GM23338 (cell line): ENCODE data around the gene SLC35F6. TPM values are rescaled to one million over a fixed set of nuclear protein-coding genes. Genes with fewer than 3 reads are reported as not detected.
"Not testable (repeated sequence)": the region's sequence is repeated elsewhere in the genome, so short reads cannot be mapped to it uniquely, and the experiment has no call there.

ENCODE experiments used
- ATAC-seq: fragments of 200-7000 bp; cut with Tn5 transposase; 3 replicates; pipeline ENCODE4 v1.9.1; 2020
- DNase-seq: peaks from one replicate; pipeline ENCODE4 v3.0.0-alpha.2; 2015; ENCODE audit warnings: low spot score
- H2AFZ ChIP-seq: fragments of 200-600 bp; sonication (generic); 2 replicates; pipeline ENCODE4 v1.8.0; 2016; ENCODE audit warnings: antibody characterized with exemption, mild to moderate bottlenecking, moderate library complexity
- H3F3A ChIP-seq: fragments of 200-600 bp; sonication (generic); replicated peaks from 2 replicates; pipeline ENCODE4 v1.8.0; 2017; ENCODE audit warnings: antibody characterized with exemption, mixed run types, low read depth
- H3K27ac ChIP-seq: fragments of 200-600 bp; sonication (generic); 2 replicates; pipeline ENCODE4 v1.6.1; 2016; ENCODE audit warnings: low read depth
- H3K27me3 ChIP-seq: fragments of 200-600 bp; sonication (generic); 2 replicates; pipeline ENCODE4 v1.8.0; 2016; ENCODE audit warnings: mild to moderate bottlenecking, mixed run types, moderate library complexity; ENCODE audit not compliant: insufficient read depth
- H3K36me3 ChIP-seq: fragments of 200-600 bp; sonication (generic); 2 replicates; pipeline ENCODE4 v1.8.0; 2016; ENCODE audit warnings: mild to moderate bottlenecking; ENCODE audit not compliant: insufficient read depth
- H3K4me1 ChIP-seq: fragments of 200-600 bp; sonication (generic); 2 replicates; pipeline ENCODE4 v1.8.0; 2016; ENCODE audit warnings: mild to moderate bottlenecking, moderate library complexity; ENCODE audit not compliant: insufficient read depth
- H3K4me2 ChIP-seq: fragments of 200-600 bp; sonication (generic); 2 replicates; pipeline ENCODE4 v1.7.1; 2017; ENCODE audit warnings: mixed run types
- H3K4me3 ChIP-seq: fragments of 200-600 bp; sonication (generic); 2 replicates; pipeline ENCODE4 v1.6.1; 2016; ENCODE audit warnings: mixed run types
- H3K79me2 ChIP-seq: fragments of 200-600 bp; sonication (generic); replicated peaks from 2 replicates; pipeline ENCODE4 v1.8.0; 2017; ENCODE audit warnings: mild to moderate bottlenecking; ENCODE audit not compliant: insufficient read depth
- H3K9me2 ChIP-seq: fragments of 200-600 bp; sonication (generic); 2 replicates; pipeline ENCODE4 v1.8.0; 2017; ENCODE audit not compliant: insufficient read depth
- H4K20me1 ChIP-seq: fragments of 200-600 bp; sonication (generic); replicated peaks from 2 replicates; pipeline ENCODE4 v1.8.0; 2017; ENCODE audit warnings: mild to moderate bottlenecking; ENCODE audit not compliant: insufficient read depth
- H3K27ac Mint-ChIP-seq: 2 replicates; pipeline ENCODE4 v1.8.0; 2020; ENCODE audit warnings: inconsistent platforms, mild to moderate bottlenecking, moderate library complexity, mixed read lengths
- H3K27me3 Mint-ChIP-seq: 3 replicates; pipeline ENCODE4 v1.8.0; 2022; ENCODE audit warnings: low read depth, mild to moderate bottlenecking, moderate library complexity, mixed read lengths, inconsistent platforms; ENCODE audit not compliant: insufficient read depth, poor library complexity
- H3K36me3 Mint-ChIP-seq: 3 replicates; pipeline ENCODE4 v1.8.0; 2021; ENCODE audit warnings: low read depth, mild to moderate bottlenecking, inconsistent platforms, moderate library complexity, mixed read lengths
- H3K4me1 Mint-ChIP-seq: 3 replicates; pipeline ENCODE4 v1.8.0; 2020; ENCODE audit warnings: mild to moderate bottlenecking, inconsistent platforms, mixed read lengths
- H3K4me3 Mint-ChIP-seq: 3 replicates; pipeline ENCODE4 v1.8.0; 2021; ENCODE audit warnings: moderate library complexity, mild to moderate bottlenecking, inconsistent platforms, mixed read lengths
- H3K9me3 Mint-ChIP-seq: 3 replicates; pipeline ENCODE4 v1.8.0; 2020; ENCODE audit warnings: moderate library complexity, mild to moderate bottlenecking, inconsistent platforms, mixed read lengths
- CREB1 ChIP-seq: fragments of 250-450 bp; sonication (Bioruptor Pico); IDR thresholded peaks from 2 replicates; pipeline ENCODE4 v1.5.0; 2020; ENCODE audit warnings: low read depth, mild to moderate bottlenecking, moderate library complexity
- NANOG ChIP-seq: IDR thresholded peaks from 2 replicates; pipeline ENCODE4 v1.6.1; 2016; ENCODE audit warnings: antibody characterized with exemption, borderline replicate concordance
- POLR2AphosphoS5 ChIP-seq: IDR thresholded peaks from 2 replicates; pipeline ENCODE4 v1.6.1; 2016; ENCODE audit warnings: antibody characterized with exemption, low read depth
- polyA plus RNA-seq: library from polyadenylated mRNA; unstranded; fragments of >200 nt; fragmentation: Nextera tagmentation; extraction: Ambion mirVana; gene quantifications from 2 replicates; pipeline ENCODE4 v1.2.1, GENCODE V29; 2016
- total RNA-seq: library from RNA; depleted of rRNA; stranded (reverse); fragments of >200 nt; shearing (Covaris generic); gene quantifications from 2 replicates; pipeline ENCODE4 v1.2.3, GENCODE V29; 2014
- TF ChIP-seq, protein P1 (sequence below): fragments of 250-450 bp; sonication (Bioruptor Pico); IDR thresholded peaks from 2 replicates; pipeline ENCODE4 v1.5.0; 2020; ENCODE audit warnings: mild to moderate bottlenecking, moderate library complexity
- TF ChIP-seq, protein P2 (sequence below): IDR thresholded peaks from 2 replicates; pipeline ENCODE4 v1.6.1; 2016; ENCODE audit warnings: antibody characterized with exemption

The SLC35F6 gene
- total and polyA plus RNA-seq, 2 experiments from 2014 or later: 6.0 to 15.0 TPM

GRCh38 chr2:26749787-26750420 is 14.2 kb upstream of the SLC35F6 start:
- H3K27me3 ChIP-seq: peaks cover 39% of the 10 kb centered on the region
- H3K4me3 Mint-ChIP-seq: peak overlapping the region; percentile 72
- not testable (repeated sequence) for H3K9me2 ChIP-seq, H3F3A ChIP-seq, H2AFZ ChIP-seq, H3K79me2 ChIP-seq, H3K36me3 ChIP-seq, H4K20me1 ChIP-seq, H3K36me3 Mint-ChIP-seq
- H3K27ac ChIP-seq: peak overlapping the region; percentile 18; the same call in 1 of the 2 replicates
- H3K27me3 Mint-ChIP-seq: peaks cover 26% of the 10 kb centered on the region
- peaks cover 30% of the 10 kb centered on the region for H3K4me1 ChIP-seq
- peak overlapping the region; percentile 65 for H3K4me2 ChIP-seq
- DNase-seq: peak; percentile 83
- H3K4me1 Mint-ChIP-seq: peaks cover 35% of the 10 kb centered on the region
- peak overlapping the region; percentile 39 for H3K4me3 ChIP-seq
- peak; percentile 63 for TF ChIP-seq NANOG
- TF ChIP-seq, protein P1, sequence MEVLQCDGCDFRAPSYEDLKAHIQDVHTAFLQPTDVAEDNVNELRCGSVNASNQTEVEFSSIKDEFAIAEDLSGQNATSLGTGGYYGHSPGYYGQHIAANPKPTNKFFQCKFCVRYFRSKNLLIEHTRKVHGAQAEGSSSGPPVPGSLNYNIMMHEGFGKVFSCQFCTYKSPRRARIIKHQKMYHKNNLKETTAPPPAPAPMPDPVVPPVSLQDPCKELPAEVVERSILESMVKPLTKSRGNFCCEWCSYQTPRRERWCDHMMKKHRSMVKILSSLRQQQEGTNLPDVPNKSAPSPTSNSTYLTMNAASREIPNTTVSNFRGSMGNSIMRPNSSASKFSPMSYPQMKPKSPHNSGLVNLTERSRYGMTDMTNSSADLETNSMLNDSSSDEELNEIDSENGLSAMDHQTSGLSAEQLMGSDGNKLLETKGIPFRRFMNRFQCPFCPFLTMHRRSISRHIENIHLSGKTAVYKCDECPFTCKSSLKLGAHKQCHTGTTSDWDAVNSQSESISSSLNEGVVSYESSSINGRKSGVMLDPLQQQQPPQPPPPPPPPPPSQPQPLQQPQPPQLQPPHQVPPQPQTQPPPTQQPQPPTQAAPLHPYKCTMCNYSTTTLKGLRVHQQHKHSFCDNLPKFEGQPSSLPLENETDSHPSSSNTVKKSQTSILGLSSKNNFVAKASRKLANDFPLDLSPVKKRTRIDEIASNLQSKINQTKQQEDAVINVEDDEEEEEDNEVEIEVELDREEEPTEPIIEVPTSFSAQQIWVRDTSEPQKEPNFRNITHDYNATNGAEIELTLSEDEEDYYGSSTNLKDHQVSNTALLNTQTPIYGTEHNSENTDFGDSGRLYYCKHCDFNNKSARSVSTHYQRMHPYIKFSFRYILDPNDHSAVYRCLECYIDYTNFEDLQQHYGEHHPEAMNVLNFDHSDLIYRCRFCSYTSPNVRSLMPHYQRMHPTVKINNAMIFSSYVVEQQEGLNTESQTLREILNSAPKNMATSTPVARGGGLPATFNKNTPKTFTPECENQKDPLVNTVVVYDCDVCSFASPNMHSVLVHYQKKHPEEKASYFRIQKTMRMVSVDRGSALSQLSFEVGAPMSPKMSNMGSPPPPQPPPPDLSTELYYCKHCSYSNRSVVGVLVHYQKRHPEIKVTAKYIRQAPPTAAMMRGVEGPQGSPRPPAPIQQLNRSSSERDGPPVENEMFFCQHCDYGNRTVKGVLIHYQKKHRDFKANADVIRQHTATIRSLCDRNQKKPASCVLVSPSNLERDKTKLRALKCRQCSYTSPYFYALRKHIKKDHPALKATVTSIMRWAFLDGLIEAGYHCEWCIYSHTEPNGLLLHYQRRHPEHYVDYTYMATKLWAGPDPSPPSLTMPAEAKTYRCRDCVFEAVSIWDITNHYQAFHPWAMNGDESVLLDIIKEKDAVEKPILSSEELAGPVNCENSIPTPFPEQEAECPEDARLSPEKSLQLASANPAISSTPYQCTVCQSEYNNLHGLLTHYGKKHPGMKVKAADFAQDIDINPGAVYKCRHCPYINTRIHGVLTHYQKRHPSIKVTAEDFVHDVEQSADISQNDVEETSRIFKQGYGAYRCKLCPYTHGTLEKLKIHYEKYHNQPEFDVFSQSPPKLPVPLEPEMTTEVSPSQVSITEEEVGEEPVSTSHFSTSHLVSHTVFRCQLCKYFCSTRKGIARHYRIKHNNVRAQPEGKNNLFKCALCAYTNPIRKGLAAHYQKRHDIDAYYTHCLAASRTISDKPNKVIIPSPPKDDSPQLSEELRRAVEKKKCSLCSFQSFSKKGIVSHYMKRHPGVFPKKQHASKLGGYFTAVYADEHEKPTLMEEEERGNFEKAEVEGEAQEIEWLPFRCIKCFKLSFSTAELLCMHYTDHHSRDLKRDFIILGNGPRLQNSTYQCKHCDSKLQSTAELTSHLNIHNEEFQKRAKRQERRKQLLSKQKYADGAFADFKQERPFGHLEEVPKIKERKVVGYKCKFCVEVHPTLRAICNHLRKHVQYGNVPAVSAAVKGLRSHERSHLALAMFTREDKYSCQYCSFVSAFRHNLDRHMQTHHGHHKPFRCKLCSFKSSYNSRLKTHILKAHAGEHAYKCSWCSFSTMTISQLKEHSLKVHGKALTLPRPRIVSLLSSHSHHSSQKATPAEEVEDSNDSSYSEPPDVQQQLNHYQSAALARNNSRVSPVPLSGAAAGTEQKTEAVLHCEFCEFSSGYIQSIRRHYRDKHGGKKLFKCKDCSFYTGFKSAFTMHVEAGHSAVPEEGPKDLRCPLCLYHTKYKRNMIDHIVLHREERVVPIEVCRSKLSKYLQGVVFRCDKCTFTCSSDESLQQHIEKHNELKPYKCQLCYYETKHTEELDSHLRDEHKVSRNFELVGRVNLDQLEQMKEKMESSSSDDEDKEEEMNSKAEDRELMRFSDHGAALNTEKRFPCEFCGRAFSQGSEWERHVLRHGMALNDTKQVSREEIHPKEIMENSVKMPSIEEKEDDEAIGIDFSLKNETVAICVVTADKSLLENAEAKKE: peak; percentile 6; the same call in 1 of the 2 replicates
- TF ChIP-seq POLR2AphosphoS5: peak; percentile 45; the same call in 1 of the 2 replicates
- TF ChIP-seq CREB1 (CRISPR knock-in tag): peak; percentile 63
- TF ChIP-seq, protein P2, sequence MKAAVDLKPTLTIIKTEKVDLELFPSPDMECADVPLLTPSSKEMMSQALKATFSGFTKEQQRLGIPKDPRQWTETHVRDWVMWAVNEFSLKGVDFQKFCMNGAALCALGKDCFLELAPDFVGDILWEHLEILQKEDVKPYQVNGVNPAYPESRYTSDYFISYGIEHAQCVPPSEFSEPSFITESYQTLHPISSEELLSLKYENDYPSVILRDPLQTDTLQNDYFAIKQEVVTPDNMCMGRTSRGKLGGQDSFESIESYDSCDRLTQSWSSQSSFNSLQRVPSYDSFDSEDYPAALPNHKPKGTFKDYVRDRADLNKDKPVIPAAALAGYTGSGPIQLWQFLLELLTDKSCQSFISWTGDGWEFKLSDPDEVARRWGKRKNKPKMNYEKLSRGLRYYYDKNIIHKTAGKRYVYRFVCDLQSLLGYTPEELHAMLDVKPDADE: peak; percentile 57
- peaks cover 13% of the 10 kb centered on the region for H3K9me3 Mint-ChIP-seq
- peak overlapping the region; percentile 92 for H3K27ac Mint-ChIP-seq
- ATAC-seq: peak; percentile 45

GRCh38 chr2:26750467-26750866 is 13.6 kb upstream of the SLC35F6 start:
- ATAC-seq, H3K9me2 ChIP-seq, H4K20me1 ChIP-seq, H3F3A ChIP-seq, H3K79me2 ChIP-seq, H2AFZ ChIP-seq, H3K36me3 ChIP-seq, H3K36me3 Mint-ChIP-seq: not testable (repeated sequence)
- peaks cover 41% of the 10 kb centered on the region for H3K4me1 Mint-ChIP-seq
- peaks cover 26% of the 10 kb centered on the region for H3K27me3 Mint-ChIP-seq
- H3K4me1 ChIP-seq: peaks cover 36% of the 10 kb centered on the region
- peak overlapping the region; percentile 18; the same call in 1 of the 2 replicates for H3K27ac ChIP-seq
- peak; percentile 34 for DNase-seq
- H3K4me2 ChIP-seq: peak overlapping the region; percentile 65
- peak overlapping the region; percentile 92 for H3K27ac Mint-ChIP-seq
- H3K9me3 Mint-ChIP-seq: peaks cover 13% of the 10 kb centered on the region
- H3K27me3 ChIP-seq: peaks cover 39% of the 10 kb centered on the region
- peak overlapping the region; percentile 39 for H3K4me3 ChIP-seq
- peak overlapping the region; percentile 72 for H3K4me3 Mint-ChIP-seq
